Measurements from ENCODE around the gene G6PC3. TPM values are rescaled to one million over a fixed set of nuclear protein-coding genes. Genes with fewer than 3 reads are reported as not detected.
"Not testable (repeated sequence)": the region's sequence is repeated elsewhere in the genome, so short reads cannot be mapped to it uniquely, and the experiment has no call there.

The G6PC3 gene
- 10 to 100 TPM; 36.0 to 41.1 TPM for total RNA-seq

DNA sequence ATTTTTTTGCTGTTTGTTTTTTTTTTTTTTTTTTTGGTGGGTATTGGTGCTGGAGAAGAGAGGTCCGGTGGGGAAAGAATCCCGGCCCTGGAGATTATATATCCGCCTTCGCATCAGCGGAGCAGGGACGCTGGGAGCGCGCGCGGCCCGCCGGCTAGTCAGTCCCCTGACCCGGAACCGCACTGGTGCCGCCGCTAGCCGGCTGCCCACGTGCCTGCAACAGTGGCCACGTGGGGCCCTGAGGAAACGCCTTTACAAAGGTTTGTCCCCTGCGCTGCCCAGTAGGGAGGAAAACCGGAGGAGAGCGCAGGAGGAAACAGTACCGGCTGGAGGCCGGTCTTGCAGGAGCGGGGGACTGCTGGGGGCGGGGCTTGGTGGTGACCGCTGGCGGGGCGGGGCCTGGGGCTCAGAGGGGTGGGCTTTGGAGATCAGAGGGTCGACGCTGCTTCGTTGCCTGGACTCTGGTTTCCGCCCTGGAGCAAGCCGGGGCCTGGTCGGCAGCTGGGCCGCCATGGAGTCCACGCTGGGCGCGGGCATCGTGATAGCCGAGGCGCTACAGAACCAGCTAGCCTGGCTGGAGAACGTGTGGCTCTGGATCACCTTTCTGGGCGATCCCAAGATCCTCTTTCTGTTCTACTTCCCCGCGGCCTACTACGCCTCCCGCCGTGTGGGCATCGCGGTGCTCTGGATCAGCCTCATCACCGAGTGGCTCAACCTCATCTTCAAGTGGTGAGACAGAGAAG, at the start of gene G6PC3:
Gene G6PC3, plus strand, starts transcription at position 281 of the 743 bp plus-strand sequence. Its CDS starts 231 bp downstream, at position 512.
- no peaks in the 10 kb centered on the region for H3K9me3 ChIP-seq
- peaks cover 0 to 34% of the 10 kb centered on the region in 2 donors for H3K4me1 ChIP-seq
- peak within 1 kb of the TSS; percentile 85 to 89 for H3K27ac ChIP-seq
- no peaks in the 10 kb centered on the region for H3K27me3 ChIP-seq
- TF ChIP-seq, protein P1, sequence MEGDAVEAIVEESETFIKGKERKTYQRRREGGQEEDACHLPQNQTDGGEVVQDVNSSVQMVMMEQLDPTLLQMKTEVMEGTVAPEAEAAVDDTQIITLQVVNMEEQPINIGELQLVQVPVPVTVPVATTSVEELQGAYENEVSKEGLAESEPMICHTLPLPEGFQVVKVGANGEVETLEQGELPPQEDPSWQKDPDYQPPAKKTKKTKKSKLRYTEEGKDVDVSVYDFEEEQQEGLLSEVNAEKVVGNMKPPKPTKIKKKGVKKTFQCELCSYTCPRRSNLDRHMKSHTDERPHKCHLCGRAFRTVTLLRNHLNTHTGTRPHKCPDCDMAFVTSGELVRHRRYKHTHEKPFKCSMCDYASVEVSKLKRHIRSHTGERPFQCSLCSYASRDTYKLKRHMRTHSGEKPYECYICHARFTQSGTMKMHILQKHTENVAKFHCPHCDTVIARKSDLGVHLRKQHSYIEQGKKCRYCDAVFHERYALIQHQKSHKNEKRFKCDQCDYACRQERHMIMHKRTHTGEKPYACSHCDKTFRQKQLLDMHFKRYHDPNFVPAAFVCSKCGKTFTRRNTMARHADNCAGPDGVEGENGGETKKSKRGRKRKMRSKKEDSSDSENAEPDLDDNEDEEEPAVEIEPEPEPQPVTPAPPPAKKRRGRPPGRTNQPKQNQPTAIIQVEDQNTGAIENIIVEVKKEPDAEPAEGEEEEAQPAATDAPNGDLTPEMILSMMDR (IDR thresholded peaks at IDR 0.05), result peak in 1 of 2 donors; percentile 37
- H3K4me3 ChIP-seq, result peak within 1 kb of the TSS; percentile 53 to 65
- DNase-seq (ENCODE audit: low spot score), result peak; percentile 97
- H3K36me3 ChIP-seq, result peaks cover 4% of the 10 kb centered on the region

DNA sequence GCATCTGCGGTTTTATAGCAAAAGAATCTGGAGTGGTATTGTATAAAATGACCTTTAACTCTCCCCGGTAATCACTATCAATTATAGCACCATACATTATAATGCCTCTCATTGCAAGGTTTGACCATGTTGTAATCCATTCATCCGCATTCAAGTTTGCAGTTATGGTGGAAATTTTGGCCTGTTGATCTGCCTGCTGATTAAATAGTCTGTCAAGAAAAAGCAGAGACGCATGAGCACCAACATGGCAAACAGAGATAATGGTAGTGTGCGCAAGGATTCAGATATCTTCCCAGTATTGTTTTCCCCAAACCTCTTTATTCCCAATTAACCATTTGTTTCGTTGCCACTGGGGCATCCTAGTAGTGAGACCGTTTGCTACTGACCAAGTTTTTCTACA, 49.3 kb upstream of the G6PC3 start:
- not testable (repeated sequence) for DNase-seq (ENCODE audit: low spot score); H3K9me3 ChIP-seq; H3K27ac ChIP-seq; H3K4me3 ChIP-seq; H3K27me3 ChIP-seq; H3K4me1 ChIP-seq; H3K36me3 ChIP-seq

- peaks cover 5% of the 10 kb centered on the region for H3K36me3 ChIP-seq
- TF ChIP-seq, protein P1 (IDR thresholded peaks at IDR 0.05), result no peak
- DNase-seq (ENCODE audit: low spot score), result no peak
Measured at GRCh38 chr17:44022246-44022645, 48.3 kb upstream of the G6PC3 start.

DNA sequence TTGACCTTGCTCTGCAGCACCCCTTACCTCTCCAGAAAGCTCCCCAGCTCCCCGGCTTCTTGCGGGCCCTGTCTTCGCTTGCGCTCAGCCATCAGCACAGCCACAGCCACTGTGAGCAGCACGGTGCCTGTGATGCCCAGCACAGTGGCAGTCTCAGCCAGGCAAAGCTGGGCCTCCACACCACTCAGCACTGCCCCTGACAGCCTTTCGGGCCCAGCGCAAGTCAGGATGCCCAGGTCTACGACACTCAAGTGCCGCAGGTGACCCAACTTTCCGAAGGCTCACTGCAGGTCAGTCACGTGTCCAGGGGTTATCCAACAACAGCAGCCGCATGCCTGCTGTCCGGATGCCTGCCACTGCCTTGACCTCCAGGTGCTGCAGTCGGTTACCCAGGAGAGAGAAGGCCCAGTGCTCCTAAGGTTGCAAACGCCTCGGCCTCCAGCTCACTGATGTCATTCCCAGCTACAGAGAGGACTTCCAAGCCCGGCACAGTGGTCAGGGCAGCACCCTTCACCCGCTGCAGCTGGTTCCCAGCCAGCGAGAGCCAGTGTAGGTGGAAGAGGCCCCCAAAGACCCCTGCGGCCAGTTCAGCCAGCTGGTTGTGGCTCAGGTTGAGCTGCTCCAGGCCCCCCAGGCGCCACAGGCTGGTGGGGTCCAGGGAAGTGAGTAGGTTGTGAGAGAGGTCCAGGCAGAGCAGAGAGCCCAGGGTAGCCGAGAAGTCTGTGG, 46.8 kb upstream of the G6PC3 start:
- H3K27ac ChIP-seq, result no peak overlapping the region
- peaks cover 8% of the 10 kb centered on the region for H3K36me3 ChIP-seq
- no peak overlapping the region for H3K4me3 ChIP-seq
- H3K9me3 ChIP-seq, result no peaks in the 10 kb centered on the region
- DNase-seq (ENCODE audit: low spot score), result no peak
- no peaks in the 10 kb centered on the region for H3K4me1 ChIP-seq
- H3K27me3 ChIP-seq, result no peaks in the 10 kb centered on the region
- TF ChIP-seq, protein P1 (IDR thresholded peaks at IDR 0.05), result no peak

More at GRCh38 chr17:44022246-44022645, 48.3 kb upstream of the G6PC3 start:
- Histone ChIP-seq H3K9me3 (no peaks in the 10 kb centered on the region), H3K27me3 (no peaks in the 10 kb centered on the region), H3K4me1 (no peaks in the 10 kb centered on the region), H3K4me3 (no peak overlapping the region), H3K27ac (no peak overlapping the region)

DNA sequence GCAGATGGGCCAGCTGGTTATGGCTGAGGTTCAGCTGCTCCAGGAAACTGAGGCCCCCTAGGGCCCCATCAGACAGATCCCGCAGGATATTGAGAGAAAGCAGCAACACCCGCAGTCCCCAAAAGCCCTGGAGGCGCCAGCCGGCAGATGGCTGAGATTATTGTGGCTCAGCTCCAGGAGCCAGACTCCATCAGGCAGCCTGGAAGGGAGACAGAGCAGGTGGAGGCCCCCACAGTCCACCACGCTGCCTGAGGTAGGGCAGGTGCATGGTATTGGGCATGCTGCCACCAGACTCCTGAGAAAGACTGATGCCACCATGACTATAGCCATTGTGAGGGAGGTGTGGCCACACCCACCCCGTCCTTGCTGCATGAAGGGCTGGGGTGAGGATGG, 46.3 kb upstream of the G6PC3 start:
- Histone ChIP-seq H3K4me1 (no peaks in the 10 kb centered on the region), H3K36me3 (peaks cover 8% of the 10 kb centered on the region), H3K4me3 (no peak overlapping the region), H3K27ac (no peak overlapping the region), H3K9me3 (no peaks in the 10 kb centered on the region), H3K27me3 (no peaks in the 10 kb centered on the region)
- TF ChIP-seq, protein P1 (IDR thresholded peaks at IDR 0.05), result no peak
- no peak for DNase-seq (ENCODE audit: low spot score)

DNA sequence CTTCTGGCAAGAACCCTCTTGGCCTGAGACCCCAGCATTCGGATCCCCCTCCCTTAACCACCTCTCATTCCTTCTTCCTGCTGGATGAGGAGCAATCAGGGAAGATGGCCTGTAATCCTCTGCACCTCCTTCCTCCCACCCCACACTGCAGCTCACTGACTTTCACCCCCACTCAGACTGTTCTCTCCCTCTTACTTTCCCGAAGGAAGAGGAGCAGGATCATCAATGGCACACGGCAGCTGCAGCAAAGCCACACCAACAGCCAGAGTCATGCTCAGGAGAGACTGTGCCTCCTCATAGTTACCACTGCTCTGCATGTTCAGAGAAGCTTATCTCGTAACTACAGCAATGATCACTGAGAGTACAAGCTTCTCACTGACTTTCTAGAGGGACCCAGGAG, 45.7 kb upstream of the G6PC3 start:
- Histone ChIP-seq H3K4me1 (no peaks in the 10 kb centered on the region), H3K27ac (no peak overlapping the region), H3K4me3 (no peak overlapping the region), H3K27me3 (no peaks in the 10 kb centered on the region), H3K36me3 (peaks cover 8% of the 10 kb centered on the region), H3K9me3 (no peaks in the 10 kb centered on the region)
- no peak for DNase-seq (ENCODE audit: low spot score)
- TF ChIP-seq, protein P1 (IDR thresholded peaks at IDR 0.05), result no peak
